ENCODE results near the gene MBTD1. TPM values are rescaled to one million over a fixed set of nuclear protein-coding genes. Genes with fewer than 3 reads are reported as not detected.

MBTD1 gene
- total and polyA plus RNA-seq, 2 of the 8 experiments (the other 6 are each of a cell fraction or from before 2014, with no cell fraction given): 20.3 to 51.4 TPM

DNA sequence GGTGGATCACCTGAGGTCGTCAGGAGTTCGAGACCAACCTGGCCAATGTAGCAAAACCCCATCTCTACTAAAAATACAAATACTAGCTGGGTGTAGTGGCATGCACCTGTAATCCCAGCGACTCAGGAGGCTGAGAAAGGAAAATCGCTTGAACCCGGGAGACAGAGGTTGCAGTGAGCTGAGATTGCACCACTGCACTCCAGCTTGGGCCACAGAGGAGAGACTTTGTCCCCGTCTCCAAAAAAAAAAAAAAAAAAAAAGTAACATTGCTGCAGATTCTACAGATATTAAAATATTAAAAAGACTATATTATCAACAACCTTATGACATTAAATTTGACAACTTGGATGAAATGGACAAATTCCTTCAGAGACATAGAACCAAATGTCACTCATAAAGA lies 25.7 kb downstream of the MBTD1 start (continued):
- TF ChIP-seq, protein P1, sequence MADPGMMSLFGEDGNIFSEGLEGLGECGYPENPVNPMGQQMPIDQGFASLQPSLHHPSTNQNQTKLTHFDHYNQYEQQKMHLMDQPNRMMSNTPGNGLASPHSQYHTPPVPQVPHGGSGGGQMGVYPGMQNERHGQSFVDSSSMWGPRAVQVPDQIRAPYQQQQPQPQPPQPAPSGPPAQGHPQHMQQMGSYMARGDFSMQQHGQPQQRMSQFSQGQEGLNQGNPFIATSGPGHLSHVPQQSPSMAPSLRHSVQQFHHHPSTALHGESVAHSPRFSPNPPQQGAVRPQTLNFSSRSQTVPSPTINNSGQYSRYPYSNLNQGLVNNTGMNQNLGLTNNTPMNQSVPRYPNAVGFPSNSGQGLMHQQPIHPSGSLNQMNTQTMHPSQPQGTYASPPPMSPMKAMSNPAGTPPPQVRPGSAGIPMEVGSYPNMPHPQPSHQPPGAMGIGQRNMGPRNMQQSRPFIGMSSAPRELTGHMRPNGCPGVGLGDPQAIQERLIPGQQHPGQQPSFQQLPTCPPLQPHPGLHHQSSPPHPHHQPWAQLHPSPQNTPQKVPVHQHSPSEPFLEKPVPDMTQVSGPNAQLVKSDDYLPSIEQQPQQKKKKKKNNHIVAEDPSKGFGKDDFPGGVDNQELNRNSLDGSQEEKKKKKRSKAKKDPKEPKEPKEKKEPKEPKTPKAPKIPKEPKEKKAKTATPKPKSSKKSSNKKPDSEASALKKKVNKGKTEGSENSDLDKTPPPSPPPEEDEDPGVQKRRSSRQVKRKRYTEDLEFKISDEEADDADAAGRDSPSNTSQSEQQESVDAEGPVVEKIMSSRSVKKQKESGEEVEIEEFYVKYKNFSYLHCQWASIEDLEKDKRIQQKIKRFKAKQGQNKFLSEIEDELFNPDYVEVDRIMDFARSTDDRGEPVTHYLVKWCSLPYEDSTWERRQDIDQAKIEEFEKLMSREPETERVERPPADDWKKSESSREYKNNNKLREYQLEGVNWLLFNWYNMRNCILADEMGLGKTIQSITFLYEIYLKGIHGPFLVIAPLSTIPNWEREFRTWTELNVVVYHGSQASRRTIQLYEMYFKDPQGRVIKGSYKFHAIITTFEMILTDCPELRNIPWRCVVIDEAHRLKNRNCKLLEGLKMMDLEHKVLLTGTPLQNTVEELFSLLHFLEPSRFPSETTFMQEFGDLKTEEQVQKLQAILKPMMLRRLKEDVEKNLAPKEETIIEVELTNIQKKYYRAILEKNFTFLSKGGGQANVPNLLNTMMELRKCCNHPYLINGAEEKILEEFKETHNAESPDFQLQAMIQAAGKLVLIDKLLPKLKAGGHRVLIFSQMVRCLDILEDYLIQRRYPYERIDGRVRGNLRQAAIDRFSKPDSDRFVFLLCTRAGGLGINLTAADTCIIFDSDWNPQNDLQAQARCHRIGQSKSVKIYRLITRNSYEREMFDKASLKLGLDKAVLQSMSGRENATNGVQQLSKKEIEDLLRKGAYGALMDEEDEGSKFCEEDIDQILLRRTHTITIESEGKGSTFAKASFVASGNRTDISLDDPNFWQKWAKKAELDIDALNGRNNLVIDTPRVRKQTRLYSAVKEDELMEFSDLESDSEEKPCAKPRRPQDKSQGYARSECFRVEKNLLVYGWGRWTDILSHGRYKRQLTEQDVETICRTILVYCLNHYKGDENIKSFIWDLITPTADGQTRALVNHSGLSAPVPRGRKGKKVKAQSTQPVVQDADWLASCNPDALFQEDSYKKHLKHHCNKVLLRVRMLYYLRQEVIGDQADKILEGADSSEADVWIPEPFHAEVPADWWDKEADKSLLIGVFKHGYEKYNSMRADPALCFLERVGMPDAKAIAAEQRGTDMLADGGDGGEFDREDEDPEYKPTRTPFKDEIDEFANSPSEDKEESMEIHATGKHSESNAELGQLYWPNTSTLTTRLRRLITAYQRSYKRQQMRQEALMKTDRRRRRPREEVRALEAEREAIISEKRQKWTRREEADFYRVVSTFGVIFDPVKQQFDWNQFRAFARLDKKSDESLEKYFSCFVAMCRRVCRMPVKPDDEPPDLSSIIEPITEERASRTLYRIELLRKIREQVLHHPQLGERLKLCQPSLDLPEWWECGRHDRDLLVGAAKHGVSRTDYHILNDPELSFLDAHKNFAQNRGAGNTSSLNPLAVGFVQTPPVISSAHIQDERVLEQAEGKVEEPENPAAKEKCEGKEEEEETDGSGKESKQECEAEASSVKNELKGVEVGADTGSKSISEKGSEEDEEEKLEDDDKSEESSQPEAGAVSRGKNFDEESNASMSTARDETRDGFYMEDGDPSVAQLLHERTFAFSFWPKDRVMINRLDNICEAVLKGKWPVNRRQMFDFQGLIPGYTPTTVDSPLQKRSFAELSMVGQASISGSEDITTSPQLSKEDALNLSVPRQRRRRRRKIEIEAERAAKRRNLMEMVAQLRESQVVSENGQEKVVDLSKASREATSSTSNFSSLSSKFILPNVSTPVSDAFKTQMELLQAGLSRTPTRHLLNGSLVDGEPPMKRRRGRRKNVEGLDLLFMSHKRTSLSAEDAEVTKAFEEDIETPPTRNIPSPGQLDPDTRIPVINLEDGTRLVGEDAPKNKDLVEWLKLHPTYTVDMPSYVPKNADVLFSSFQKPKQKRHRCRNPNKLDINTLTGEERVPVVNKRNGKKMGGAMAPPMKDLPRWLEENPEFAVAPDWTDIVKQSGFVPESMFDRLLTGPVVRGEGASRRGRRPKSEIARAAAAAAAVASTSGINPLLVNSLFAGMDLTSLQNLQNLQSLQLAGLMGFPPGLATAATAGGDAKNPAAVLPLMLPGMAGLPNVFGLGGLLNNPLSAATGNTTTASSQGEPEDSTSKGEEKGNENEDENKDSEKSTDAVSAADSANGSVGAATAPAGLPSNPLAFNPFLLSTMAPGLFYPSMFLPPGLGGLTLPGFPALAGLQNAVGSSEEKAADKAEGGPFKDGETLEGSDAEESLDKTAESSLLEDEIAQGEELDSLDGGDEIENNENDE (IDR thresholded peaks at IDR 0.05; ENCODE audit: insufficient replicate concordance, low read length): no peak
- TF ChIP-seq BCL11A (IDR thresholded peaks at IDR 0.05; ENCODE audit: low read depth in 2 of 2, low read length in 2 of 2) (no peak), RBBP5 (IDR thresholded peaks at IDR 0.05; ENCODE audit: borderline replicate concordance, low read depth, low read length) (no peak), TAF7 (optimal IDR thresholded peaks at IDR 0.05; ENCODE audit: borderline replicate concordance, low read depth, low read length) (no peak), SP4 (IDR thresholded peaks at IDR 0.05; ENCODE audit: low read length) (no peak), YY1 (IDR thresholded peaks at IDR 0.05; ENCODE audit: low read depth, low read length) (no peak), TEAD4 (IDR thresholded peaks at IDR 0.05; ENCODE audit: low read depth, low read length) (no peak)
